Erythroblast (primary cell): ENCODE results near the gene STRADB.

Experiments
- GATA1 ChIP-seq: IDR thresholded peaks from 2 replicates; pipeline ENCODE4 v1.6.1; 2011; ENCODE audit warnings: low read depth, mild to moderate bottlenecking, control low read depth, low read length, moderate library complexity
- POLR2A ChIP-seq: IDR thresholded peaks from 2 replicates; pipeline ENCODE4 v1.6.1; 2011; ENCODE audit warnings: mild to moderate bottlenecking, low read length

GRCh38 chr2:201432621-201433393, 18.7 kb upstream of the STRADB start:
- no peak for TF ChIP-seq POLR2A
- TF ChIP-seq GATA1 = no peak
